Measurements from ENCODE around the gene RNF148. TPM values are rescaled to one million over a fixed set of nuclear protein-coding genes. Genes with fewer than 3 reads are reported as not detected.

The RNF148 gene
- not detected for total RNA-seq

- ChIA-PET POLR2A (no interaction called here), CTCF (no interaction called here)
- no peaks in the 10 kb centered on the region for H3K4me1 Mint-ChIP-seq (ENCODE audit: low read depth)
- no peak within 1 kb of the TSS for H3K4me3 Mint-ChIP-seq
- H3K36me3 Mint-ChIP-seq (ENCODE audit: low read depth), result no peaks in the 10 kb centered on the region
- no peaks in the 10 kb centered on the region for H3K9me3 Mint-ChIP-seq (ENCODE audit: insufficient read depth)
- no peak for DNase-seq
- no peak within 1 kb of the TSS for H3K27ac Mint-ChIP-seq
- ATAC-seq, result no peak
- H3K27me3 Mint-ChIP-seq (ENCODE audit: low read depth), result no peaks in the 10 kb centered on the region
Observed at GRCh38 chr7:122702872-122703510, at the start of gene RNF148. RNF148 (minus strand) TSS chr7:122702922; CDS start chr7:122702750, 172 bp downstream.

GRCh38 chr7:122750389-122750788, 47.7 kb upstream of the RNF148 start:
- Mint-ChIP-seq H3K4me1 (ENCODE audit: low read depth) (no peaks in the 10 kb centered on the region), H3K27me3 (ENCODE audit: low read depth) (no peaks in the 10 kb centered on the region), H3K4me3 (no peak overlapping the region), H3K27ac (no peak overlapping the region), H3K36me3 (ENCODE audit: low read depth) (no peaks in the 10 kb centered on the region), H3K9me3 (ENCODE audit: insufficient read depth) (no peaks in the 10 kb centered on the region)
- no peak for DNase-seq
- ChIA-PET CTCF (interaction anchor here (1.0 kb wide), 1 partner anchor 24 kb away, joined by 3 read pairs; no protein-coding TSS in a partner anchor), POLR2A (no interaction called here)
- ATAC-seq, result no peak

GRCh38 chr7:122748195-122748594, 45.5 kb upstream of the RNF148 start:
- DNase-seq (no peak), ATAC-seq (no peak)
- POLR2A ChIA-PET, result no interaction called here
- Mint-ChIP-seq H3K27me3 (ENCODE audit: low read depth) (no peaks in the 10 kb centered on the region), H3K9me3 (ENCODE audit: insufficient read depth) (no peaks in the 10 kb centered on the region), H3K4me3 (no peak overlapping the region), H3K36me3 (ENCODE audit: low read depth) (no peaks in the 10 kb centered on the region), H3K27ac (no peak overlapping the region), H3K4me1 (ENCODE audit: low read depth) (no peaks in the 10 kb centered on the region)
- CTCF ChIA-PET, result no interaction called here

- no peak for ATAC-seq
- Mint-ChIP-seq H3K4me3 (no peak overlapping the region), H3K9me3 (ENCODE audit: insufficient read depth) (no peaks in the 10 kb centered on the region), H3K27ac (no peak overlapping the region), H3K36me3 (ENCODE audit: low read depth) (no peaks in the 10 kb centered on the region), H3K27me3 (ENCODE audit: low read depth) (no peaks in the 10 kb centered on the region), H3K4me1 (ENCODE audit: low read depth) (no peaks in the 10 kb centered on the region)
- ChIA-PET CTCF (no interaction called here), POLR2A (no interaction called here)
- DNase-seq, result no peak
Observed at GRCh38 chr7:122746948-122747347, 44.2 kb upstream of the RNF148 start.

- H3K4me3 Mint-ChIP-seq, result no peak overlapping the region
- no peak overlapping the region for H3K27ac Mint-ChIP-seq
- no peaks in the 10 kb centered on the region for H3K27me3 Mint-ChIP-seq (ENCODE audit: low read depth)
- DNase-seq (no peak), ATAC-seq (no peak)
- ChIA-PET CTCF (no interaction called here), POLR2A (no interaction called here)
- no peaks in the 10 kb centered on the region for H3K4me1 Mint-ChIP-seq (ENCODE audit: low read depth)
- no peaks in the 10 kb centered on the region for H3K36me3 Mint-ChIP-seq (ENCODE audit: low read depth)
- H3K9me3 Mint-ChIP-seq (ENCODE audit: insufficient read depth), result no peaks in the 10 kb centered on the region
Observed at GRCh38 chr7:122743211-122743610, 40.5 kb upstream of the RNF148 start.

GRCh38 chr7:122738947-122739346, 36.2 kb upstream of the RNF148 start:
- H3K27me3 Mint-ChIP-seq (ENCODE audit: low read depth), result no peaks in the 10 kb centered on the region
- H3K27ac Mint-ChIP-seq, result no peak overlapping the region
- H3K4me1 Mint-ChIP-seq (ENCODE audit: low read depth), result no peaks in the 10 kb centered on the region
- H3K36me3 Mint-ChIP-seq (ENCODE audit: low read depth), result no peaks in the 10 kb centered on the region
- ChIA-PET CTCF (no interaction called here), POLR2A (no interaction called here)
- DNase-seq (no peak), ATAC-seq (no peak)
- no peak overlapping the region for H3K4me3 Mint-ChIP-seq
- H3K9me3 Mint-ChIP-seq (ENCODE audit: insufficient read depth), result no peaks in the 10 kb centered on the region

GRCh38 chr7:122736183-122736582, 33.5 kb upstream of the RNF148 start:
- no peak for DNase-seq
- Mint-ChIP-seq H3K27ac (no peak overlapping the region), H3K4me1 (ENCODE audit: low read depth) (no peaks in the 10 kb centered on the region), H3K9me3 (ENCODE audit: insufficient read depth) (no peaks in the 10 kb centered on the region), H3K27me3 (ENCODE audit: low read depth) (no peaks in the 10 kb centered on the region), H3K36me3 (ENCODE audit: low read depth) (no peaks in the 10 kb centered on the region), H3K4me3 (no peak overlapping the region)
- CTCF ChIA-PET, result no interaction called here
- POLR2A ChIA-PET, result no interaction called here
- ATAC-seq, result no peak

GRCh38 chr7:122727759-122728158, 25.0 kb upstream of the RNF148 start:
- H3K4me1 Mint-ChIP-seq (ENCODE audit: low read depth), result no peaks in the 10 kb centered on the region
- no peaks in the 10 kb centered on the region for H3K9me3 Mint-ChIP-seq (ENCODE audit: insufficient read depth)
- no peaks in the 10 kb centered on the region for H3K36me3 Mint-ChIP-seq (ENCODE audit: low read depth)
- H3K27ac Mint-ChIP-seq, result no peak overlapping the region
- ChIA-PET POLR2A (no interaction called here), CTCF (no interaction called here)
- no peak for ATAC-seq
- H3K27me3 Mint-ChIP-seq (ENCODE audit: low read depth), result no peaks in the 10 kb centered on the region
- no peak for DNase-seq
- no peak overlapping the region for H3K4me3 Mint-ChIP-seq

GRCh38 chr7:122727354-122727753, 24.6 kb upstream of the RNF148 start:
- ATAC-seq (no peak), DNase-seq (no peak)
- H3K4me1 Mint-ChIP-seq (ENCODE audit: low read depth), result no peaks in the 10 kb centered on the region
- POLR2A ChIA-PET, result no interaction called here
- no peak overlapping the region for H3K27ac Mint-ChIP-seq
- no peaks in the 10 kb centered on the region for H3K27me3 Mint-ChIP-seq (ENCODE audit: low read depth)
- no peak overlapping the region for H3K4me3 Mint-ChIP-seq
- H3K9me3 Mint-ChIP-seq (ENCODE audit: insufficient read depth), result no peaks in the 10 kb centered on the region
- H3K36me3 Mint-ChIP-seq (ENCODE audit: low read depth), result no peaks in the 10 kb centered on the region
- CTCF ChIA-PET, result interaction anchor here (0.7 kb wide), 1 partner anchor 23 kb away, joined by 3 read pairs; no protein-coding TSS in a partner anchor

GRCh38 chr7:122726881-122727280, 24.2 kb upstream of the RNF148 start:
- DNase-seq (no peak), ATAC-seq (no peak)
- ChIA-PET POLR2A (no interaction called here), CTCF (interaction anchor here (0.7 kb wide), 1 partner anchor 24 kb away, joined by 3 read pairs; no protein-coding TSS in a partner anchor)
- Mint-ChIP-seq H3K4me1 (ENCODE audit: low read depth) (no peaks in the 10 kb centered on the region), H3K27ac (no peak overlapping the region), H3K9me3 (ENCODE audit: insufficient read depth) (no peaks in the 10 kb centered on the region), H3K36me3 (ENCODE audit: low read depth) (no peaks in the 10 kb centered on the region), H3K27me3 (ENCODE audit: low read depth) (no peaks in the 10 kb centered on the region), H3K4me3 (no peak overlapping the region)

- no peak overlapping the region for H3K4me3 Mint-ChIP-seq
- H3K4me1 Mint-ChIP-seq (ENCODE audit: low read depth), result no peaks in the 10 kb centered on the region
- no peaks in the 10 kb centered on the region for H3K36me3 Mint-ChIP-seq (ENCODE audit: low read depth)
- no peaks in the 10 kb centered on the region for H3K27me3 Mint-ChIP-seq (ENCODE audit: low read depth)
- H3K27ac Mint-ChIP-seq, result no peak overlapping the region
- peaks cover 6% of the 10 kb centered on the region for H3K9me3 Mint-ChIP-seq (ENCODE audit: insufficient read depth)
- ChIA-PET POLR2A (no interaction called here), CTCF (no interaction called here)
- ATAC-seq, result no peak
- DNase-seq, result no peak
Observed at GRCh38 chr7:122724366-122724765, 21.6 kb upstream of the RNF148 start.

- Mint-ChIP-seq H3K27me3 (ENCODE audit: low read depth) (no peaks in the 10 kb centered on the region), H3K36me3 (ENCODE audit: low read depth) (no peaks in the 10 kb centered on the region), H3K4me3 (no peak overlapping the region), H3K9me3 (ENCODE audit: insufficient read depth) (peaks cover 6% of the 10 kb centered on the region), H3K4me1 (ENCODE audit: low read depth) (no peaks in the 10 kb centered on the region), H3K27ac (no peak overlapping the region)
- DNase-seq, result no peak
- POLR2A ChIA-PET, result no interaction called here
- CTCF ChIA-PET, result no interaction called here
- ATAC-seq, result no peak
Observed at GRCh38 chr7:122719010-122719578, 16.4 kb upstream of the RNF148 start.

All from activated CD8-positive, alpha-beta T cell treated with anti-CD3 and anti-CD28 coated beads, Interleukin-2, amount 10 ng/mL, durations not matched to agents 7 days and 5 days (primary cell).